Pancreas (tissue), 10 donors: ENCODE data around the gene LILRB3. TPM values are rescaled to one million over a fixed set of nuclear protein-coding genes. Genes with fewer than 3 reads are reported as not detected.
A peak's percentile ranks its signal among the peaks of the same experiment; 100 is the strongest.
"Not testable (repeated sequence)": the region's sequence is repeated elsewhere in the genome, so short reads cannot be mapped to it uniquely, and the experiment has no call there.

Source experiments
- ATAC-seq, 4 donors: fragments of 200-7000 bp; cut with Tn5 transposase; one replicate each; pipeline versions ENCODE4 v1.8.0 to v1.9.1; 2020; ENCODE audit warnings: mild to moderate bottlenecking in 4 of 4, moderate library complexity in 4 of 4
- DNase-seq, 6 donors: peaks; one replicate each; pipeline ENCODE4 v3.0.0-alpha.2; 2020
- FAIRE-seq: peaks from 2 replicates; lab custom pipeline; 2012; peaks lifted over from hg19 to GRCh38; lab: Jason Lieb, UNC
- H3K27ac ChIP-seq, 4 donors: fragments of 200-600 bp; sonication (generic); 1 replicate in 3 of 4; 2 replicates in 1 of 4; pipeline versions ENCODE4 v1.5.0 to v1.8.0; 2020
- H3K27me3 ChIP-seq, 4 donors: fragments of 200-600 bp; one replicate each; pipeline ENCODE4 v1.8.0; 2021
- H3K36me3 ChIP-seq, 3 donors: fragments of 200-600 bp; sonication (generic) in 1 of 3; one replicate each; pipeline versions ENCODE4 v1.5.0 to v1.8.0; 2020 to 2021
- H3K4me1 ChIP-seq, 3 donors: fragments of 200-600 bp; one replicate each; pipeline ENCODE4 v1.8.0; 2021
- H3K4me3 ChIP-seq, 4 donors: fragments of 200-600 bp; sonication (generic) in 2 of 4; one replicate each; pipeline versions ENCODE4 v1.5.0 to v1.8.0; 2020 to 2021
- H3K9me3 ChIP-seq, 4 donors: fragments of 200-600 bp; one replicate each; pipeline ENCODE4 v1.8.0; 2021
- WGBS, 2 donors: extraction: QIAGEN DNeasy Blood & Tissue Kit; methylation state at CpG; one replicate each; pipeline ENCODE4 v1.1.7; 2013; 5-methylcytosine and 5-hydroxymethylcytosine counted together
- intact Hi-C, 3 donors: fragments of 100-400 bp; cut with DNase I; formaldehyde crosslinking; loops; one replicate each; pipeline versions ENCODE4 v1.11.1 to v1.14.2; 2022
- polyA plus RNA-seq, 2 donors: library from polyadenylated mRNA; stranded (reverse); fragments of 200-250 nt; gene quantifications; one replicate each; pipeline ENCODE4 v1.2.3, GENCODE V29; 2013
- total RNA-seq, 6 donors: library from RNA; stranded (reverse); fragmentation: NEBNext Ultra II Directional in 4 of 6; extraction: Animal tissue kit (Norgen Biotek cat#: 25700) in 4 of 6; gene quantifications; one replicate each; pipeline versions ENCODE4 v1.2.1 to v1.2.4, GENCODE V29; 2021 to 2023
- TF ChIP-seq, protein P1 (sequence below), 4 donors: fragments of 200-600 bp; sonication (generic) in 3 of 4; IDR thresholded peaks; one replicate each; pipeline versions ENCODE4 v1.5.0 to v1.8.0; 2021; ENCODE audit warnings: antibody characterized with exemption in 4 of 4
- donor health status: healthy with polysubstance abuse.
- donor health status: DM: no; HTN: no; CAD: no; lungs with moderate emphysema.
- donor health status: DM: no; HTN: no; CAD: no.
- donor health status: control.
- donor health status: control.
- donor health status: Bipolar disorder and iron deficiency.
- donor health status: DM: yes; HTN: yes; CAD: no.
- donor health status: DM: no; HTN: no; CAD: no.
- donor health status: DM: no; HTN: no; CAD: no.
- donor health status: DM: yes; HTN: yes; CAD: no.

Gene LILRB3
- total and polyA plus RNA-seq, 8 donors, result 0.47 to 5.6 (median 1.8) TPM

DNA sequence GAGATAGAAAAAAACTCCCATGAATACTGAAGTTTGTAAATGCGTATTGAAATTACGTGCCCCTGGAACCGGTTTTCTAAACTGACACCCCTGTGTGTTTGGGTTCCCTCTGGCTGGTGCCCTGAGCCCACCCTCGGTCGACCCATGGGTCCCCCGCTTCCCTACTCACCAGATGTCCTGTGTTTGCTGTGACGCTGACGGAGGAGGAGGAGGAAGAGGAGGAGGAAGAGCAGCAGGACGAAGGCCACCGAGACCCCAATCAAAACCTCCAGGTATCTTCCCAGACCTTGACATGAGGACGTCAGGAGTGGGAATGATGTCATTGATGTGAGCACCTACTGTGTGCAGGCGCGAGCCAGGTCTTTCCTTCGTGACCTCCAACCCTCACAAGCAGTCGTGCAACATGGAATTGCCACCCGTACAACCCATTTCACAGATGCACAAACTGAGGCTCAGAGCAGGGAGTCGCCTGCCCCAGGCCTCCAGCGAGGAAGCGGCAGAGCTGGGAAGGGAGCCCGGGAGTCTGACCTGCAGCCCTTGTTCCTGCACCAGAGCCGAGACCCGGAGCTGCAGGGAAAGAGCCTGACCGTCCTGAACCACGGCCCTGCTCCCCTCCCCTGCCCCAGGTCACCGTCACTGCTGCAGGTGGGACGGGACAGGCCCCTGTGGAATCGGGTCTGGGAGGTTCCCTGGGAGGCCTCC is 3.7 kb downstream of the LILRB3 start:
- no peak for FAIRE-seq
- Histone ChIP-seq H3K4me1 (no peaks in the 10 kb centered on the region), H3K9me3 (no peaks in the 10 kb centered on the region), H3K36me3 (no peaks in the 10 kb centered on the region), H3K4me3 (no peak overlapping the region), H3K27ac (no peak overlapping the region), H3K27me3 (no peaks in the 10 kb centered on the region)
- peak in 1 of 6 donors; percentile 64 for DNase-seq
- ATAC-seq, result no peak
- intact Hi-C loops, result no loop called here
- TF ChIP-seq, protein P1, sequence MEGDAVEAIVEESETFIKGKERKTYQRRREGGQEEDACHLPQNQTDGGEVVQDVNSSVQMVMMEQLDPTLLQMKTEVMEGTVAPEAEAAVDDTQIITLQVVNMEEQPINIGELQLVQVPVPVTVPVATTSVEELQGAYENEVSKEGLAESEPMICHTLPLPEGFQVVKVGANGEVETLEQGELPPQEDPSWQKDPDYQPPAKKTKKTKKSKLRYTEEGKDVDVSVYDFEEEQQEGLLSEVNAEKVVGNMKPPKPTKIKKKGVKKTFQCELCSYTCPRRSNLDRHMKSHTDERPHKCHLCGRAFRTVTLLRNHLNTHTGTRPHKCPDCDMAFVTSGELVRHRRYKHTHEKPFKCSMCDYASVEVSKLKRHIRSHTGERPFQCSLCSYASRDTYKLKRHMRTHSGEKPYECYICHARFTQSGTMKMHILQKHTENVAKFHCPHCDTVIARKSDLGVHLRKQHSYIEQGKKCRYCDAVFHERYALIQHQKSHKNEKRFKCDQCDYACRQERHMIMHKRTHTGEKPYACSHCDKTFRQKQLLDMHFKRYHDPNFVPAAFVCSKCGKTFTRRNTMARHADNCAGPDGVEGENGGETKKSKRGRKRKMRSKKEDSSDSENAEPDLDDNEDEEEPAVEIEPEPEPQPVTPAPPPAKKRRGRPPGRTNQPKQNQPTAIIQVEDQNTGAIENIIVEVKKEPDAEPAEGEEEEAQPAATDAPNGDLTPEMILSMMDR (IDR thresholded peaks at IDR 0.05), result no peak
- 80 to 86% methylated on average over 27 of the region's 27 CpGs for WGBS, 2 donors

DNA sequence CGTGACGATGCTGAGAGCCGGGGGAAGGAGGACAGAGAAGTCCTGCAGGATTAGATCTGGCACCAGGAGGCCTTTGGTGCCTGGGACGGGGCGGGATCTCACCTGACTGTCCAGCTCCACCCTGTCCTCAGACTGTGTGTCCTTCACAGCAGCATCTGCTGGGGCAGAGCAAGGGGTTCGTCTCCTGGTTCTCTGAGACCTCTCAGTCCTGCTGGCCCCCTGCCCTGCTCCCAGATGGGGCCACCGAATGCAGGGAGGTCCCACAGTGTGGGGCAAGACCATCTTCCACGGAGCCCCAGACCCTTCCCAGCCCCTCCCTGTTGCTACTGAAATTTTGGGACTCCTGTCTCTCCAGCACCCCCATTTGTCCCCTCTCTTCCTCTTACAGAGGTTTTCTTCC is 4.5 kb downstream of the LILRB3 start:
- 74 to 86% methylated on average over 5 to 8 of the region's 8 CpGs for WGBS, 2 donors
- intact Hi-C loops, result no loop called here
- ATAC-seq, result no peak

DNA sequence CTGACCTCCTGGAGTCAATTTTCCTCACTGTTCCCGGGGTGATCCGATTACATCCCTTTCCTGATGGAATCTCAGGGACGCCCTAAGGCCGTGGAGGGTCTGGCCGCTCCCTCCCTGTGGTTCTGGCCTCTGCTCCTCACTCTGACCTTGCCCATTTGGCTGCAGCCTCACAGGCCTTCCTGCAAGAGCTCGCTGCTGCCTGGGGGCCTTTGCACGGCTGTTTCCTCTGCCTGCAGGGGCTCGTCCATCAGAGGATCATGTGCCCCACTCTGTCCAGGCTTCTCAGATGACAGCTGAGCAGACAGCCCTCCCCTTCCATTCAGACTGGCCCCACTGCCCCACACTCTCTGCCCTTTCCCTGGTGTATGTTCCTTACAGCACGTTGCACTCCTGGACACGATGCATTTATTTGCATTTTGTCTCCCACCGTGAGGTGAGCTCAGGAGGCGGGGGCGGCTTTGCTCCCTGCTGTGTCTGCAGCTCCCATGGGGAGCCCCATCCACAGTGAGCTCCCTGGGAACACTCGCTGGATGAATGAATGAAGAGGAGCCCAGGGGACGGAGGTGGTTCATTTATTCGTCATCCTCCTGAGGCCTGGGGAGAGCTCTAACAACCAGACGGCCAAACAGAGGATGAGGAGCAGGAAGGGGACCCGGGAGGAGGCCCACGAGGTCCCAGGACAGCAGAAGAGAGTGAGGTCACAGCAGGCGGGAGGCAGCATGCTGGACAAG is 5.1 kb downstream of the LILRB3 start:
- H3K27me3 ChIP-seq, DNase-seq, H3K36me3 ChIP-seq, H3K27ac ChIP-seq, H3K9me3 ChIP-seq, intact Hi-C loops, ATAC-seq, H3K4me1 ChIP-seq, FAIRE-seq, H3K4me3 ChIP-seq: not testable (repeated sequence)
- 57% methylated on average over 12 to 17 of the region's 20 CpGs for WGBS, 2 donors

More for the DNA sequence above, 4.5 kb downstream of the LILRB3 start:
- Histone ChIP-seq H3K36me3 (no peaks in the 10 kb centered on the region), H3K27ac (no peak overlapping the region), H3K27me3 (no peaks in the 10 kb centered on the region), H3K4me3 (no peak overlapping the region), H3K9me3 (no peaks in the 10 kb centered on the region), H3K4me1 (no peaks in the 10 kb centered on the region)
- no peak for FAIRE-seq
- no peak for DNase-seq
- TF ChIP-seq, protein P1 (IDR thresholded peaks at IDR 0.05), result no peak

GRCh38 chr19:54216869-54217268 is 5.9 kb downstream of the LILRB3 start:
- DNase-seq (no peak), ATAC-seq (no peak), FAIRE-seq (no peak)
- TF ChIP-seq, protein P1 (IDR thresholded peaks at IDR 0.05), result no peak
- no peaks in the 10 kb centered on the region for H3K27me3 ChIP-seq
- intact Hi-C loops, result no loop called here
- no peaks in the 10 kb centered on the region for H3K4me1 ChIP-seq
- H3K4me3 ChIP-seq, result no peak overlapping the region
- H3K9me3 ChIP-seq, result no peaks in the 10 kb centered on the region
- H3K36me3 ChIP-seq, result no peaks in the 10 kb centered on the region
- 77 to 84% methylated on average over 8 to 9 of the region's 9 CpGs for WGBS, 2 donors
- no peak overlapping the region for H3K27ac ChIP-seq

GRCh38 chr19:54214734-54215133 is 8.1 kb downstream of the LILRB3 start:
- 97% methylated on average over 12 to 14 of the region's 19 CpGs for WGBS, 2 donors
- H3K36me3 ChIP-seq, H3K4me3 ChIP-seq, H3K9me3 ChIP-seq, DNase-seq, H3K27ac ChIP-seq, FAIRE-seq, ATAC-seq, intact Hi-C loops, H3K27me3 ChIP-seq: not testable (repeated sequence)
- H3K4me1 ChIP-seq, result peaks cover 4 to 13% (median 13%) of the 10 kb centered on the region in 3 donors

GRCh38 chr19:54214217-54214616 is 8.6 kb downstream of the LILRB3 start:
- ATAC-seq, H3K36me3 ChIP-seq, H3K4me3 ChIP-seq, H3K27me3 ChIP-seq, FAIRE-seq, H3K27ac ChIP-seq, H3K9me3 ChIP-seq, DNase-seq, intact Hi-C loops: not testable (repeated sequence)
- 64 to 67% methylated on average over 1 to 4 of the region's 5 CpGs for WGBS, 2 donors
- peaks cover 9 to 18% (median 18%) of the 10 kb centered on the region in 3 donors for H3K4me1 ChIP-seq
